ENCODE measurements around the gene RELT.
A peak's percentile ranks its signal among the peaks of the same experiment; 100 is the strongest.

- no peak for TF ChIP-seq CTCF (IDR thresholded peaks at IDR 0.05 in 8 of 11, conservative IDR thresholded peaks at IDR 0.05 in 3 of 11)
- no peak for TF ChIP-seq POLR2A (IDR thresholded peaks at IDR 0.05)
- TF ChIP-seq POLR2AphosphoS5 (IDR thresholded peaks at IDR 0.05): peak; percentile 9 to 60 (median 12)
These were observed 19.4 kb downstream of the RELT start for GRCh38 chr11:73395297-73396208.

All from spleen (tissue), 7 donors.